T-helper 1 cell treated with Interleukin-12 subunit alpha and Interleukin-12 subunit beta and Interleukin-4 antibody, amounts not matched to agents 30 μg/mL and 1 μg/mL, for 36 hours (primary cell): ENCODE results near the gene CARD14.

ENCODE experiments used
- H3K27ac Mint-ChIP-seq: one replicate; pipeline ENCODE4 v1.8.0; 2021; ENCODE audit warnings: mild to moderate bottlenecking, mixed read lengths
- H3K27me3 Mint-ChIP-seq: one replicate; pipeline ENCODE4 v1.8.0; 2021; ENCODE audit warnings: low read depth, mixed read lengths
- H3K36me3 Mint-ChIP-seq: one replicate; pipeline ENCODE4 v1.8.0; 2021; ENCODE audit warnings: low read depth, mixed read lengths
- H3K4me1 Mint-ChIP-seq: one replicate; pipeline ENCODE4 v1.8.0; 2021; ENCODE audit warnings: low read depth, mixed read lengths
- H3K4me3 Mint-ChIP-seq: one replicate; pipeline ENCODE4 v1.8.0; 2021; ENCODE audit warnings: mild to moderate bottlenecking, moderate library complexity, mixed read lengths
- H3K9me3 Mint-ChIP-seq: one replicate; pipeline ENCODE4 v1.8.0; 2021; ENCODE audit warnings: mixed read lengths

CARD14 gene

GRCh38 chr17:80218391-80218790, 48.6 kb downstream of the CARD14 start:
- no peaks in the 10 kb centered on the region for H3K9me3 Mint-ChIP-seq
- H3K4me1 Mint-ChIP-seq: peaks cover 4% of the 10 kb centered on the region
- peaks cover 9% of the 10 kb centered on the region for H3K36me3 Mint-ChIP-seq
- H3K27me3 Mint-ChIP-seq: no peaks in the 10 kb centered on the region
- H3K27ac Mint-ChIP-seq: no peak overlapping the region
- peak overlapping the region; percentile 86 for H3K4me3 Mint-ChIP-seq

- H3K9me3 Mint-ChIP-seq: no peaks in the 10 kb centered on the region
- peaks cover 10% of the 10 kb centered on the region for H3K36me3 Mint-ChIP-seq
These were observed 49.4 kb downstream of the CARD14 start for GRCh38 chr17:80219013-80219762.

GRCh38 chr17:80219763-80220053, 49.9 kb downstream of the CARD14 start:
- Mint-ChIP-seq H3K9me3 (no peaks in the 10 kb centered on the region), H3K27ac (peak overlapping the region; percentile 85), H3K36me3 (peaks cover 10% of the 10 kb centered on the region), H3K27me3 (no peaks in the 10 kb centered on the region), H3K4me3 (peak overlapping the region; percentile 86), H3K4me1 (peaks cover 6% of the 10 kb centered on the region)

More at GRCh38 chr17:80219013-80219762, 49.4 kb downstream of the CARD14 start:
- Mint-ChIP-seq H3K4me3 (peak overlapping the region; percentile 86), H3K27me3 (no peaks in the 10 kb centered on the region), H3K4me1 (peaks cover 6% of the 10 kb centered on the region), H3K27ac (peak overlapping the region; percentile 85)

- Mint-ChIP-seq H3K27me3 (no peaks in the 10 kb centered on the region), H3K4me1 (peaks cover 6% of the 10 kb centered on the region), H3K27ac (peak within 1 kb of the TSS; percentile 85), H3K9me3 (no peaks in the 10 kb centered on the region), H3K4me3 (peak within 1 kb of the TSS; percentile 86), H3K36me3 (peaks cover 10% of the 10 kb centered on the region)
These were observed 50.4 kb downstream of the CARD14 start, which contains the start of the genes SGSH and SLC26A11 for GRCh38 chr17:80220054-80220735. Gene SGSH, minus strand, starts transcription at chr17:80220333. Its CDS starts 20 bp downstream, at chr17:80220313. Gene SLC26A11, plus strand, starts transcription at chr17:80220427. Its CDS starts 1,134 bp downstream, at chr17:80221561.

- Mint-ChIP-seq H3K27ac (no peak overlapping the region), H3K36me3 (peaks cover 10% of the 10 kb centered on the region), H3K27me3 (no peaks in the 10 kb centered on the region), H3K9me3 (no peaks in the 10 kb centered on the region), H3K4me1 (peaks cover 6% of the 10 kb centered on the region), H3K4me3 (peak overlapping the region; percentile 78)
These were observed 50.9 kb downstream of the CARD14 start for GRCh38 chr17:80220736-80221215.

GRCh38 chr17:80221351-80222105, 51.7 kb downstream of the CARD14 start:
- Mint-ChIP-seq H3K4me3 (peak overlapping the region; percentile 78), H3K36me3 (peaks cover 6% of the 10 kb centered on the region), H3K9me3 (no peaks in the 10 kb centered on the region), H3K27me3 (no peaks in the 10 kb centered on the region), H3K4me1 (peaks cover 6% of the 10 kb centered on the region), H3K27ac (peak overlapping the region; percentile 41)

- H3K27ac Mint-ChIP-seq: peak overlapping the region; percentile 31
- H3K36me3 Mint-ChIP-seq: peaks cover 4% of the 10 kb centered on the region
- no peaks in the 10 kb centered on the region for H3K9me3 Mint-ChIP-seq
- no peaks in the 10 kb centered on the region for H3K27me3 Mint-ChIP-seq
- peak overlapping the region; percentile 25 for H3K4me3 Mint-ChIP-seq
- peaks cover 6% of the 10 kb centered on the region for H3K4me1 Mint-ChIP-seq
These were observed 52.7 kb downstream of the CARD14 start for GRCh38 chr17:80222376-80223141.

GRCh38 chr17:80223142-80223815, 53.4 kb downstream of the CARD14 start:
- peak overlapping the region; percentile 31 for H3K27ac Mint-ChIP-seq

GRCh38 chr17:80223838-80224497, 54.1 kb downstream of the CARD14 start:
- peaks cover 1% of the 10 kb centered on the region for H3K36me3 Mint-ChIP-seq
- no peaks in the 10 kb centered on the region for H3K27me3 Mint-ChIP-seq
- no peak overlapping the region for H3K4me3 Mint-ChIP-seq
- no peak overlapping the region for H3K27ac Mint-ChIP-seq
- H3K9me3 Mint-ChIP-seq: no peaks in the 10 kb centered on the region
- peaks cover 6% of the 10 kb centered on the region for H3K4me1 Mint-ChIP-seq

More at GRCh38 chr17:80223142-80223815, 53.4 kb downstream of the CARD14 start:
- Mint-ChIP-seq H3K27me3 (no peaks in the 10 kb centered on the region), H3K4me1 (peaks cover 6% of the 10 kb centered on the region), H3K9me3 (no peaks in the 10 kb centered on the region), H3K4me3 (peak overlapping the region; percentile 25), H3K36me3 (peaks cover 1% of the 10 kb centered on the region)

GRCh38 chr17:80224683-80225082, 54.9 kb downstream of the CARD14 start:
- no peak overlapping the region for H3K27ac Mint-ChIP-seq
- no peaks in the 10 kb centered on the region for H3K27me3 Mint-ChIP-seq
- peaks cover 1% of the 10 kb centered on the region for H3K36me3 Mint-ChIP-seq

GRCh38 chr17:80225230-80225629, 55.4 kb downstream of the CARD14 start:
- no peak overlapping the region for H3K4me3 Mint-ChIP-seq
- H3K27me3 Mint-ChIP-seq: no peaks in the 10 kb centered on the region
- peaks cover 1% of the 10 kb centered on the region for H3K36me3 Mint-ChIP-seq
- H3K27ac Mint-ChIP-seq: no peak overlapping the region
- no peaks in the 10 kb centered on the region for H3K9me3 Mint-ChIP-seq
- peaks cover 3% of the 10 kb centered on the region for H3K4me1 Mint-ChIP-seq

More at GRCh38 chr17:80224683-80225082, 54.9 kb downstream of the CARD14 start:
- Mint-ChIP-seq H3K9me3 (no peaks in the 10 kb centered on the region), H3K4me3 (no peak overlapping the region), H3K4me1 (peaks cover 3% of the 10 kb centered on the region)

- Mint-ChIP-seq H3K4me1 (peaks cover 3% of the 10 kb centered on the region), H3K9me3 (peaks cover 9% of the 10 kb centered on the region), H3K36me3 (peaks cover 6% of the 10 kb centered on the region), H3K27me3 (no peaks in the 10 kb centered on the region), H3K4me3 (no peak overlapping the region), H3K27ac (no peak overlapping the region)
These were observed 57.3 kb downstream of the CARD14 start for GRCh38 chr17:80227156-80227555.

GRCh38 chr17:80227666-80228065, 57.8 kb downstream of the CARD14 start:
- Mint-ChIP-seq H3K4me3 (no peak overlapping the region), H3K36me3 (peaks cover 9% of the 10 kb centered on the region), H3K27me3 (no peaks in the 10 kb centered on the region), H3K27ac (no peak overlapping the region), H3K4me1 (peaks cover 3% of the 10 kb centered on the region), H3K9me3 (peaks cover 13% of the 10 kb centered on the region)
